Measurements from ENCODE around the gene MIA3. TPM values are rescaled to one million over a fixed set of nuclear protein-coding genes. Genes with fewer than 3 reads are reported as not detected.
A peak's percentile ranks its signal among the peaks of the same experiment; 100 is the strongest.
"Not testable (repeated sequence)": the region's sequence is repeated elsewhere in the genome, so short reads cannot be mapped to it uniquely, and the experiment has no call there.

MIA3 gene, protein sequence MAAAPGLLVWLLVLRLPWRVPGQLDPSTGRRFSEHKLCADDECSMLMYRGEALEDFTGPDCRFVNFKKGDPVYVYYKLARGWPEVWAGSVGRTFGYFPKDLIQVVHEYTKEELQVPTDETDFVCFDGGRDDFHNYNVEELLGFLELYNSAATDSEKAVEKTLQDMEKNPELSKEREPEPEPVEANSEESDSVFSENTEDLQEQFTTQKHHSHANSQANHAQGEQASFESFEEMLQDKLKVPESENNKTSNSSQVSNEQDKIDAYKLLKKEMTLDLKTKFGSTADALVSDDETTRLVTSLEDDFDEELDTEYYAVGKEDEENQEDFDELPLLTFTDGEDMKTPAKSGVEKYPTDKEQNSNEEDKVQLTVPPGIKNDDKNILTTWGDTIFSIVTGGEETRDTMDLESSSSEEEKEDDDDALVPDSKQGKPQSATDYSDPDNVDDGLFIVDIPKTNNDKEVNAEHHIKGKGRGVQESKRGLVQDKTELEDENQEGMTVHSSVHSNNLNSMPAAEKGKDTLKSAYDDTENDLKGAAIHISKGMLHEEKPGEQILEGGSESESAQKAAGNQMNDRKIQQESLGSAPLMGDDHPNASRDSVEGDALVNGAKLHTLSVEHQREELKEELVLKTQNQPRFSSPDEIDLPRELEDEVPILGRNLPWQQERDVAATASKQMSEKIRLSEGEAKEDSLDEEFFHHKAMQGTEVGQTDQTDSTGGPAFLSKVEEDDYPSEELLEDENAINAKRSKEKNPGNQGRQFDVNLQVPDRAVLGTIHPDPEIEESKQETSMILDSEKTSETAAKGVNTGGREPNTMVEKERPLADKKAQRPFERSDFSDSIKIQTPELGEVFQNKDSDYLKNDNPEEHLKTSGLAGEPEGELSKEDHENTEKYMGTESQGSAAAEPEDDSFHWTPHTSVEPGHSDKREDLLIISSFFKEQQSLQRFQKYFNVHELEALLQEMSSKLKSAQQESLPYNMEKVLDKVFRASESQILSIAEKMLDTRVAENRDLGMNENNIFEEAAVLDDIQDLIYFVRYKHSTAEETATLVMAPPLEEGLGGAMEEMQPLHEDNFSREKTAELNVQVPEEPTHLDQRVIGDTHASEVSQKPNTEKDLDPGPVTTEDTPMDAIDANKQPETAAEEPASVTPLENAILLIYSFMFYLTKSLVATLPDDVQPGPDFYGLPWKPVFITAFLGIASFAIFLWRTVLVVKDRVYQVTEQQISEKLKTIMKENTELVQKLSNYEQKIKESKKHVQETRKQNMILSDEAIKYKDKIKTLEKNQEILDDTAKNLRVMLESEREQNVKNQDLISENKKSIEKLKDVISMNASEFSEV (N-terminal part only)
- total RNA-seq, result 30.3 and 52.9 TPM in 2 replicates

- no peak for DNase-seq (ENCODE audit: low read depth, low spot score)
Observed at GRCh38 chr1:222618001-222618879, at the start of gene MIA3. Gene MIA3 (plus strand): TSS chr1:222618097. CDS start chr1:222618111, 14 bp downstream.

GRCh38 chr1:222570837-222571236 is 47.1 kb upstream of the MIA3 start:
- no peak for DNase-seq (ENCODE audit: low read depth, low spot score)

GRCh38 chr1:222579316-222579715 is 38.6 kb upstream of the MIA3 start:
- DNase-seq (ENCODE audit: low read depth, low spot score), result no peak

DNA sequence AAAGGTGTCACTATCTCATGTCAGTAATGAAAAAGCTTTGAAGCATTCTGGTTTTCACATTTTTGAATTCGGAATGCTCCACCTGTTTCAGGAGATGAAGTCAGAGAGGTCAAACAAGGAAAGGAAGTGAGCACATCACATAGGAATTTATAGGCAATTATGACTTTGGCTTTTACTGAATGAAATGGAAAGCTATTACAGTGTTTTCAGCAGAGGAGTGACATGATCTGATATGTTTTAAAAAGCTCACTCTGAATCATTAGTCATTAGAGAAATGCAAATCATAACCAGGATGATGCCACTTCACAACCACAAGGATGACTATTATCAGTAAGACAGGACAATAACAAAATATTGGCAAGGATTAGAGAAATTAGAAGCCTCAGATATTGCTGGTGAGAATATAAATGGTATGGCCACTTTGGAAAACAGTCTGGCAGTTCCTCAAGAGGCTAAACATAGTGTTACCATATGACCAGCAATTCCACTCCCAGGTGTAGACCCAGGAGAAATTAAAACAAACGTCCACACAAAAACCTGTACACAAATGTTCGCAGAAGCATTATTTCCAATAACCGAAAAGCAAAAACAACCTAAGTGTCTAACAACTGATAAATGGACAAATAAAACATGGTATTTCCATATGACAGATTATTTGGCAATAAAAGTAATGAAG is 35.7 kb upstream of the MIA3 start:
- peak; percentile 24 for DNase-seq (ENCODE audit: low read depth, low spot score)

- DNase-seq (ENCODE audit: low read depth, low spot score), result no peak
Observed at GRCh38 chr1:222583079-222583478, 34.8 kb upstream of the MIA3 start.

- DNase-seq (ENCODE audit: low read depth, low spot score), result no peak
Observed at GRCh38 chr1:222586842-222587241, 31.1 kb upstream of the MIA3 start.

GRCh38 chr1:222588135-222588534 is 29.8 kb upstream of the MIA3 start:
- DNase-seq (ENCODE audit: low read depth, low spot score), result no peak

DNA sequence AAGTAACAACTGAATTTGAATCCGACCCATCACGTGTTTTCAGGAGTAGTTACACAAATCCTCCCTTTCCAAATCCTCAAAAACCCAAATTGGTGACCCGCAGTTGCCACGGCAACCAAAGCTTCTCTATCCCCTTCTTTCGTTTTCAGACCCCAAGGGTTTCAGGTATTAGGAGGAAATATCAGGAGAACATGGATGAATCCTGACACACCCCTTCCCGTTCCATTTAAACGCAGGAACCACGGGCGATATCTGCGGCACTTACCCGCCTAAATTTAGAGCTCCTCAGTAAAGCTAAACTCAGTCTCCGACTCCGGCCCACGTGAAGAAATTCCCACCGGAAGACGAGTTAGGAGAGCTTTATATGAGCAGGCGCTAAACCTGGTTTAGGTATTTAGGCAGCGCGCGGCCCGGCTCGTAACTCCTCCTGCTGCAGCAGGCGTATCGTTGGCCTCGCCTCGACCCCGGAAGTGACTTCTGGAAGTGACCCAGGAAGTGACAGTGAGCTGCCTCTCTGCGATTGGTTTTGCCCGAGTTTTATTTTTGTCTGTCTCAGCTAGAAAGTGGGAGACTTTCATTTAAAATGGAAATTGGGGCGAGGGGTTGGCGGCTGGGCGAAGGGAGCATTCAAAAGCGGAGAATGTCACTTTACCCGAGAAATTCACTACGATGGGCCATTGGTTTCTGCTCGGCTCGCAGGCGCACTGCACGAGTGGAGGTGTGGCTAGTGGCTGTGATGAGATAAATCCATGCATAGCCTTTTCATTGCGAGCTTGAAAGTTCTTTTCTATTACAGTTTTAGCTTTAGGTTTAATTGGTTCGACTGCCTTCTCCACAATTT is 28.2 kb upstream of the MIA3 start, which contains the start of gene TAF1A:
TAF1A (minus strand) TSS at position 472 of the 841 bp plus-strand sequence.
- peak; percentile 17 for DNase-seq (ENCODE audit: low read depth, low spot score)

DNA sequence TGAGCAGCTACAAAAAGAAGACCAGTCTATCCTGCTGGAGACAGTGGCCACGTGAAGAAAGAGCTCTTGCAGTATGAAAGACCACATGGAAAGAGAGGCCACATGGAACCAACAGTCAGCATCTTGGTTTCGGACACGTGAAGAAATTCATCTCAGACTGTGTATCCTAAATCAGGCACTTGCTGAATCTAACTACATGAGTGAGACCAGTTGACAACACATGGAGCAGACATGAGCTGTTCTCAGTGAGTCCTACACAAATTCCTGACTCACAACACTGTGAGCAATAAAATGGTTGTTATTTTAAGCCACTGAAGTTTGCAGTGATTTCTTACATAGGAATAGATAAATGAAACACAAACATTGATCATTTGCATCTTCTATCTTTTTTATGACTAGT is 25.7 kb upstream of the MIA3 start:
- DNase-seq (ENCODE audit: low read depth, low spot score), result no peak

- DNase-seq (ENCODE audit: low read depth, low spot score), result no peak
Observed at GRCh38 chr1:222594789-222595188, 23.1 kb upstream of the MIA3 start.

DNA sequence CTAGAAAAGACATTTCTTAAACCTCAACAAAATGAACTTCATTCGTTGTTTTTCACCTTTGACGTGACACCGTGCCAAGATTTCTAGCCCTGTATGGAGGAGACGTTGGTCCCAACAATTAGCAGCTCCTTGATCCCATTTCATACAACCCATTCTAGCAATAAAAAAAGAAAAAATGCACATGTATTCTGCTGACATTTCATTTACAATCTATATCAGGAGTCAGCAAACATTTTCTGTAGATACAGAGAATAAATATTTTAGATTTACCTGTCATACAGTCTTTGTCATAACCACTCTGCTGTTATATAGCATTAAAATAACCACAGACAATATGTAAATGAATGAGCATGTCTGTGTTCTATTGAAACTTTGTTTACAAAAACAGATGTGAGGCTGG is 21.2 kb upstream of the MIA3 start:
- no peak for DNase-seq (ENCODE audit: low read depth, low spot score)

DNA sequence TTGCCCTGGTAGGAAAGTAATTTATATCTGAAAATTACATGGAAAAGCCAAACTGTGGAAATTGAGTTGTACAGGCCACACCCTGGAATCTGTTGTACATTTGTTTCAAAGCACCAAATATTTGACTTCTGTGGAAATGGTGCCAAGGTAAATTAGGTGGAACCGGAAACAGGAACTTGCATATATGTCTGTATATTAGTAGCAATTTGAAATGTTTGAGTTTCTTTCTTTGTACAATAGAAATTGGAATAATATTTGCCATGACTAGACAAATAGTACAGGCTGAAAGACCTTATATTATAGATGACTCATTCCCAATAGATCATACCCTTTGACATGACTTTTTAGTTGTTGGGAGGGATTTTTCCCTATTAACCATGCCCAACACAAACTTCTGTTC is 17.6 kb upstream of the MIA3 start:
- DNase-seq (ENCODE audit: low read depth, low spot score), result no peak

GRCh38 chr1:222601257-222601656 is 16.6 kb upstream of the MIA3 start:
- no peak for DNase-seq (ENCODE audit: low read depth, low spot score)

GRCh38 chr1:222606757-222607156 is 11.1 kb upstream of the MIA3 start:
- no peak for DNase-seq (ENCODE audit: low read depth, low spot score)

DNA sequence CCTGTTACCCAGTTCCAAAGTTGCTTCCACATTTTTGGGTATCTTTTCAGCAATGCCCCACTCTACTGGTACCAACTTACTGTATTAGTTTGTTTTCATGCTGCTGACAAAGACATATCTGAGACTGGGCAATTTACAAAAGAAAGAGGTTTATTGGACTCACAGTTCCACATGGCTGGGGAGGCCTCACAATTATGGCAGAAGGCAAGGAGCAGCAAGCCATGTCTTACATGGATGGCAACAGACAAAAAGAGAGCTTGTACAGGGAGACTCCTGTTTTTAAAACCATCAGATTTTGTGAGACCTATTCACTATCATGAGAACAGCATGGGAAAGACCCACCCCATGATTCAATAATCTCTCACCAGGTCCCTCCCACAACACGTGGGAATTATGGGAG is 8.8 kb upstream of the MIA3 start:
- not testable (repeated sequence) for DNase-seq (ENCODE audit: low read depth, low spot score)

GRCh38 chr1:222610728-222611127 is 7.2 kb upstream of the MIA3 start:
- DNase-seq (ENCODE audit: low read depth, low spot score), result no peak

- DNase-seq (ENCODE audit: low read depth, low spot score), result no peak
Observed at GRCh38 chr1:222613627-222614026, 4.3 kb upstream of the MIA3 start.

DNA sequence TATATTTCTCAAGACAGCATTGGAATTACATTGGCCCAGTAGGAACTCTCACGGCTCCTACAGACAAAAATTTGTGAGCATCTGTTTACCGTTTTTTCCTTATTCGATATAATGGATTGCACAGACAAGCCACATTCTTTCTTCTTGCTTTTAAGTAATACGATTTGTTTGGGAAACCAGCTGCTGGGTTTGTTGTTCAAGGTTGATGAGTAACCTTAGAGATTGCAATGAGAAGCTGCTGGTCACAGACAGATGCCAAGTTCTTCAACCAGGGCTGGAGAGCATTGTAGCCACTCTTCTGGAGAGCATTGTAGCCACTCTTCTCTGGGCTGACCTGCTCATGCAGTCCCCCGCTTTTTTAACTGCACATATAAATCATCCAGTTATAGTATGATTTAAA is 1.4 kb upstream of the MIA3 start:
- no peak for DNase-seq (ENCODE audit: low read depth, low spot score)

DNA sequence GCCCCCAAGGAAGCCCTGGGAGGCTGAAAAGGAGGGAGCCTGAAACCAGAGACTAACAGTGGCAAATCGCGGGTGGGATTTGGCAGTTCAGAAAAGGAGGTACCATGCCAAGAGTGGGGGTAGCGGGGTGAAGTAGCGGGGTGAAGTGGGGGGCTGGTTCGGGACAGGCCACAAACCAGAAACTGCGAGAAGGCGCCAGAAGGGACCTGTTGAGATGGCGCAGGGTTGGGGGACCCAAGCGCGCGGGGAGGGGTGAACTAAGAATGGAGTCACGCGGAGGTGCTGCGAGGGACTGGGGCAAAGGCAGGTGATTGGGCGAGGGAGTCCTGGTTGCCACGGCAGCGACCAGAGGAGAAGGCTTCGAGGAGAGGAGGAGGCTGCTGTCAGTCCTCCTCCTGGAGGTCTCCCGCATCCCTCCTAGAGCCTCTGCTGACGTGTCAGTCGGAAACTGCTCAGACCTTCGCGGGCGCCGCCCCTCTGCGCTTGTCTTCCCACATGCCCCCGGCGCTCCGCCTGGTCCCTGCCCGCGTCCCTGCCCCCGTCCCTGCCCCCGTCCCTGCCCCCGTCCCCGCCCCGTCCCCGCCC is 438 bp upstream of the MIA3 start:
- peak; percentile 76 for DNase-seq (ENCODE audit: low read depth, low spot score)
